Vagina (tissue), 2 donors: Measurements from ENCODE around the gene PCDH18.

Experiments
- POLR2A ChIP-seq, 2 donors: fragments of 450-650 bp; IDR thresholded peaks; one replicate each; pipeline ENCODE4 v1.6.1; 2017; ENCODE audit warnings: antibody characterized with exemption in 2 of 2, mild to moderate bottlenecking in 2 of 2, moderate library complexity in 2 of 2
- TF ChIP-seq, protein P1 (sequence below), 3 experiments: fragments of 450-650 bp in 2 of 3; fragments of 200-600 bp in 1 of 3; sonication (generic) in 1 of 3; IDR thresholded peaks; one replicate each; pipeline ENCODE4 v1.5.1; 2017 to 2019; ENCODE audit warnings: antibody characterized with exemption in 3 of 3, mild to moderate bottlenecking in 2 of 3, moderate library complexity in 2 of 3

DNA sequence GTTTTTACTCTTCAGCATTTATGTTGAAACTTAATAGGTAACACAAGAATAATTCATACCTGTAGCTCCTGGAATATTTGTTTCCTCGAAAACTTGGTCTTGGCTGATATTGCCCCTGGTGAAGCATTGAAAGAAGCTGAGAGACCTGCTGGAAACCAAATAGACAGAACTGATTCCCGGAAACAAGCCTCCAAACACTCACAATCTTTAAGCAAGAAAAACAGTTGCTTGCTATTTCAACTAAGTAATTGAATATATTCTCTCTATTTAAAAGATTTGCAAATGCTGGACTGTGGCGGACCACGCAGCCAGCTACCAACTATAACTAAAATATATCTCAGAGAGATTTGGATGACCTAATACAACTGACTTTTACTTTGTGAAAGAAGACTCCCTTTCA is 3.6 kb downstream of the PCDH18 start:
- TF ChIP-seq, protein P1, sequence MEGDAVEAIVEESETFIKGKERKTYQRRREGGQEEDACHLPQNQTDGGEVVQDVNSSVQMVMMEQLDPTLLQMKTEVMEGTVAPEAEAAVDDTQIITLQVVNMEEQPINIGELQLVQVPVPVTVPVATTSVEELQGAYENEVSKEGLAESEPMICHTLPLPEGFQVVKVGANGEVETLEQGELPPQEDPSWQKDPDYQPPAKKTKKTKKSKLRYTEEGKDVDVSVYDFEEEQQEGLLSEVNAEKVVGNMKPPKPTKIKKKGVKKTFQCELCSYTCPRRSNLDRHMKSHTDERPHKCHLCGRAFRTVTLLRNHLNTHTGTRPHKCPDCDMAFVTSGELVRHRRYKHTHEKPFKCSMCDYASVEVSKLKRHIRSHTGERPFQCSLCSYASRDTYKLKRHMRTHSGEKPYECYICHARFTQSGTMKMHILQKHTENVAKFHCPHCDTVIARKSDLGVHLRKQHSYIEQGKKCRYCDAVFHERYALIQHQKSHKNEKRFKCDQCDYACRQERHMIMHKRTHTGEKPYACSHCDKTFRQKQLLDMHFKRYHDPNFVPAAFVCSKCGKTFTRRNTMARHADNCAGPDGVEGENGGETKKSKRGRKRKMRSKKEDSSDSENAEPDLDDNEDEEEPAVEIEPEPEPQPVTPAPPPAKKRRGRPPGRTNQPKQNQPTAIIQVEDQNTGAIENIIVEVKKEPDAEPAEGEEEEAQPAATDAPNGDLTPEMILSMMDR (IDR thresholded peaks at IDR 0.05), result no peak
- TF ChIP-seq POLR2A (IDR thresholded peaks at IDR 0.05), result no peak
